Progenitor cell of endocrine pancreas (in vitro differentiated cells): Measurements from ENCODE around the gene KAT6B. TPM values are rescaled to one million over a fixed set of nuclear protein-coding genes. Genes with fewer than 3 reads are reported as not detected.
"Not testable (repeated sequence)": the region's sequence is repeated elsewhere in the genome, so short reads cannot be mapped to it uniquely, and the experiment has no call there.

Experiments used
- DNase-seq: peaks from one replicate; pipeline ENCODE4 v3.0.0; 2021; ENCODE audit warnings: low spot score; ENCODE audit not compliant: unreplicated experiment
- H3K27ac Mint-ChIP-seq: 2 replicates; pipeline ENCODE4 v1.8.0; 2021; ENCODE audit warnings: mild to moderate bottlenecking, moderate library complexity, mixed read lengths
- H3K27me3 Mint-ChIP-seq: 2 replicates; pipeline ENCODE4 v1.8.0; 2021; ENCODE audit warnings: mixed read lengths
- H3K36me3 Mint-ChIP-seq: 2 replicates; pipeline ENCODE4 v1.8.0; 2022; ENCODE audit warnings: mixed read lengths; ENCODE audit not compliant: insufficient read depth
- H3K4me1 Mint-ChIP-seq: 2 replicates; pipeline ENCODE4 v1.8.0; 2021; ENCODE audit warnings: low read depth, mixed read lengths
- H3K4me3 Mint-ChIP-seq: 2 replicates; pipeline ENCODE4 v1.8.0; 2021; ENCODE audit warnings: low read depth, mild to moderate bottlenecking, moderate library complexity, mixed read lengths
- H3K9me3 Mint-ChIP-seq: 2 replicates; pipeline ENCODE4 v1.8.0; 2021; ENCODE audit warnings: low read depth, mixed read lengths
- total RNA-seq: library from RNA; stranded (reverse); gene quantifications from 2 replicates; pipeline ENCODE4 v1.2.1, GENCODE V29; 2021
- TF ChIP-seq, protein P1 (sequence below): fragments of 200-600 bp; sonication (generic); IDR thresholded peaks from one replicate; pipeline ENCODE4 v1.5.0; 2021; ENCODE audit warnings: antibody characterized with exemption, mild to moderate bottlenecking; ENCODE audit not compliant: unreplicated experiment

The KAT6B gene
- total RNA-seq, 1 donor from 2014 or later = 75.4 TPM

GRCh38 chr10:74787457-74787856 is 38.9 kb upstream of the KAT6B start:
- no peak for DNase-seq
- Mint-ChIP-seq H3K27me3 (no peaks in the 10 kb centered on the region), H3K4me3 (no peak overlapping the region), H3K27ac (no peak overlapping the region), H3K9me3 (no peaks in the 10 kb centered on the region), H3K36me3 (no peaks in the 10 kb centered on the region), H3K4me1 (peaks cover 21% of the 10 kb centered on the region)
- TF ChIP-seq, protein P1, sequence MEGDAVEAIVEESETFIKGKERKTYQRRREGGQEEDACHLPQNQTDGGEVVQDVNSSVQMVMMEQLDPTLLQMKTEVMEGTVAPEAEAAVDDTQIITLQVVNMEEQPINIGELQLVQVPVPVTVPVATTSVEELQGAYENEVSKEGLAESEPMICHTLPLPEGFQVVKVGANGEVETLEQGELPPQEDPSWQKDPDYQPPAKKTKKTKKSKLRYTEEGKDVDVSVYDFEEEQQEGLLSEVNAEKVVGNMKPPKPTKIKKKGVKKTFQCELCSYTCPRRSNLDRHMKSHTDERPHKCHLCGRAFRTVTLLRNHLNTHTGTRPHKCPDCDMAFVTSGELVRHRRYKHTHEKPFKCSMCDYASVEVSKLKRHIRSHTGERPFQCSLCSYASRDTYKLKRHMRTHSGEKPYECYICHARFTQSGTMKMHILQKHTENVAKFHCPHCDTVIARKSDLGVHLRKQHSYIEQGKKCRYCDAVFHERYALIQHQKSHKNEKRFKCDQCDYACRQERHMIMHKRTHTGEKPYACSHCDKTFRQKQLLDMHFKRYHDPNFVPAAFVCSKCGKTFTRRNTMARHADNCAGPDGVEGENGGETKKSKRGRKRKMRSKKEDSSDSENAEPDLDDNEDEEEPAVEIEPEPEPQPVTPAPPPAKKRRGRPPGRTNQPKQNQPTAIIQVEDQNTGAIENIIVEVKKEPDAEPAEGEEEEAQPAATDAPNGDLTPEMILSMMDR = no peak

DNA sequence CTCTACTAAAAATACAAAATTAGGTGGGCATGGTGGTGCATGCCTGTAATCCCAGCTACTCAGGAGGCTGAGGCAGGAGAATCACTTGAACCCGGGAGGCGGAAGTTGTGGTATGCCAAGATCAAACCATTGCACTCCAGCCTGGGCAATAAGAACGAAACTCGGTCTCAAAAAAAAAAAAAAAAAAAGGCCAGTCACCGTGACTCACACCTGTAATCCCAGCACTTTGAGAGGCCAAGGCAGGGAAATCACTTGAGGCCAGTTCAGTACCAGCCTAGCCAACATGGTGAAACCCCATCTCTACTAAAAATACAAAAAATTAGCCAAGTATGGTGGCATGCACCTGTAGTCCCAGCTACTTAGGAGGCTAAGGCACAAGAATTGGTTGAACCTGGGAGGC is 34.4 kb upstream of the KAT6B start:
- H3K4me3 Mint-ChIP-seq, H3K9me3 Mint-ChIP-seq, DNase-seq, H3K27me3 Mint-ChIP-seq, H3K36me3 Mint-ChIP-seq, H3K27ac Mint-ChIP-seq, H3K4me1 Mint-ChIP-seq: not testable (repeated sequence)

- H3K9me3 Mint-ChIP-seq = no peaks in the 10 kb centered on the region
- no peak overlapping the region for H3K4me3 Mint-ChIP-seq
- no peak for DNase-seq
- no peaks in the 10 kb centered on the region for H3K36me3 Mint-ChIP-seq
- TF ChIP-seq, protein P1 = no peak
- H3K4me1 Mint-ChIP-seq = no peaks in the 10 kb centered on the region
- H3K27me3 Mint-ChIP-seq = no peaks in the 10 kb centered on the region
- H3K27ac Mint-ChIP-seq = no peak overlapping the region
Observed at GRCh38 chr10:74792726-74793125, 33.7 kb upstream of the KAT6B start.

- H3K4me1 Mint-ChIP-seq, DNase-seq, H3K27me3 Mint-ChIP-seq, H3K9me3 Mint-ChIP-seq, H3K36me3 Mint-ChIP-seq, H3K27ac Mint-ChIP-seq, H3K4me3 Mint-ChIP-seq: not testable (repeated sequence)
Observed at GRCh38 chr10:74793240-74793639, 33.2 kb upstream of the KAT6B start.

GRCh38 chr10:74794531-74794930 is 31.9 kb upstream of the KAT6B start:
- Mint-ChIP-seq H3K36me3 (no peaks in the 10 kb centered on the region), H3K4me3 (no peak overlapping the region), H3K27ac (no peak overlapping the region), H3K27me3 (no peaks in the 10 kb centered on the region), H3K4me1 (no peaks in the 10 kb centered on the region), H3K9me3 (no peaks in the 10 kb centered on the region)
- no peak for DNase-seq
- TF ChIP-seq, protein P1 = no peak

DNA sequence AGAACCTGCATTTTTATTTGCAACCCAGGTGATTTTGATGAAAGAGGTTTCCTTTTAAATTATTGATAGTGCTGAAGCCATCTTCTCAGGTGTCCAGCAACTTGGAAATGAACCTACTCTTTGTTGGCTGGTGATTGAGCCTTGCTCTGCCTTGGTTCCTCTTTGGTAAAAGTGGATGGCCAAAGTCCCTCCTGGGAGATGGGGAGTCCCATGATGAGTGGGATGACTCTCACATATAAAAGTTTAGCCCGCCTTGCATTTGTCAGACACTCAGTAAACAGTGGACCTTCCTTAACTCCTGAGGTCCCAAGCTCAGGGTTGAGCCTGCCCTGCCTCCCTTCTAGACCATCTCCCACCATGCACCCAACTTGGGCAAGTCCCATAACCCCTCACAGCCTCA is 28.9 kb upstream of the KAT6B start:
- Mint-ChIP-seq H3K27me3 (no peaks in the 10 kb centered on the region), H3K4me1 (no peaks in the 10 kb centered on the region), H3K4me3 (no peak overlapping the region), H3K9me3 (no peaks in the 10 kb centered on the region), H3K36me3 (no peaks in the 10 kb centered on the region), H3K27ac (no peak overlapping the region)
- TF ChIP-seq, protein P1 = no peak
- no peak for DNase-seq
